Testis (tissue), 3 donors: Measurements from ENCODE around the gene OSBPL9. TPM values are rescaled to one million over a fixed set of nuclear protein-coding genes. Genes with fewer than 3 reads are reported as not detected.

Source experiments
- DNase-seq: peaks from one replicate; pipeline ENCODE4 v3.0.0-alpha.2; 2019
- H3K27ac ChIP-seq, 2 donors: fragments of 200-600 bp; sonication (generic); one replicate each; pipeline ENCODE4 v1.5.1; 2019
- H3K27me3 ChIP-seq: fragments of 200-600 bp; sonication (generic); one replicate; pipeline ENCODE4 v1.5.1; 2019
- H3K36me3 ChIP-seq: fragments of 200-600 bp; sonication (generic); one replicate; pipeline ENCODE4 v1.5.1; 2017; ENCODE audit warnings: low read depth; ENCODE audit errors: missing control alignments
- H3K4me1 ChIP-seq: fragments of 200-600 bp; sonication (generic); one replicate; pipeline ENCODE4 v1.5.1; 2019
- H3K4me3 ChIP-seq, 2 donors: fragments of 200-600 bp; sonication (generic); one replicate each; pipeline ENCODE4 v1.5.1; 2017 to 2019
- H3K9me3 ChIP-seq: fragments of 200-600 bp; sonication (generic); one replicate; pipeline ENCODE4 v1.5.1; 2017
- CTCF ChIP-seq, 3 experiments: fragments of 450-650 bp in 2 of 3; fragments of 200-600 bp in 1 of 3; sonication (generic) in 1 of 3; IDR thresholded peaks; one replicate each; pipeline ENCODE4 v1.5.1; 2016 to 2019; ENCODE audit warnings: antibody characterized with exemption in 3 of 3, mild to moderate bottlenecking in 2 of 3, moderate library complexity in 1 of 3
- POLR2A ChIP-seq: fragments of 450-650 bp; IDR thresholded peaks from one replicate; pipeline ENCODE4 v1.6.1; 2017; ENCODE audit warnings: antibody characterized with exemption, mild to moderate bottlenecking, moderate library complexity
- WGBS, 2 donors: methylation state at CpG; one replicate each; pipeline ENCODE4 v1.1.5; 2018; 5-methylcytosine and 5-hydroxymethylcytosine counted together
- intact Hi-C: fragments of 100-400 bp; cut with DNase I; formaldehyde crosslinking; loops from one replicate; pipeline ENCODE4 v1.15.1; 2023; ENCODE audit warnings: low total_unique reads
- polyA plus RNA-seq: library from polyadenylated mRNA; stranded (reverse); fragments of 350-450 nt; fragmentation: Illumina TruSeq; extraction: RNeasy Lipid Tissue Mini Kit (QIAGEN cat#74804); gene quantifications from one replicate; pipeline ENCODE4 v1.2.3, GENCODE V29; 2014; ENCODE audit warnings: low read depth, low replicate concordance; ENCODE audit not compliant: insufficient read depth
- total RNA-seq, 2 donors: library from RNA; depleted of rRNA; stranded (reverse); fragments of >200 nt; gene quantifications; one replicate each; pipeline ENCODE4 v1.2.3, GENCODE V29; 2016

Gene OSBPL9
- total and polyA plus RNA-seq, 3 donors from 2014 or later: 59.3 to 160 (median 117) TPM

DNA sequence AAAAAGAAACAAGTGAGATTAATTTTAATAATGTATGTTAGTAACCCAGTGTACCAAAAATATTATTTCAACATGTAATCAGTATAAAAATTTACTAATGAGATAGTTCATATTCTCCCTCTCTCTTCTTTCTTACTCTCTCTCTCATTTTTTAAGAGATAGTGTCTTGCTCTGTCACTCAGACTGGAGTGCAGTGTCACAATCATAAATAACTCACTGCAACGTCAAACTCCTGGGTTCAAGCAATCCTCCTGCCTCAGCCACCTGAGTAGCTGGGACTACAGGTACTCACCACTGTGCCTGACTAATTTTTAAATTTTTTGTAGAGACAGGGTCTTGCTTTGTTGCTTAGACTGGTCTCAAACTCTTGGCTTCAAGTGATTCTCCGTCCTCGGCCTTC, 137.8 kb downstream of the OSBPL9 start:
- Histone ChIP-seq H3K27ac (no peak overlapping the region), H3K27me3 (no peaks in the 10 kb centered on the region), H3K36me3 (no peaks in the 10 kb centered on the region), H3K4me1 (no peaks in the 10 kb centered on the region), H3K4me3 (no peak overlapping the region), H3K9me3 (no peaks in the 10 kb centered on the region)
- intact Hi-C loops: no loop called here
- no peak for TF ChIP-seq CTCF (IDR thresholded peaks at IDR 0.05)
- no peak for TF ChIP-seq POLR2A
- WGBS, 2 donors: 96% methylated on average over 3 of the region's 3 CpGs
- no peak for DNase-seq

- intact Hi-C loops: no loop called here
- WGBS, 2 donors: 94 to 95% methylated on average over 7 of the region's 7 CpGs
Observed at GRCh38 chr1:51755437-51755836, 138.5 kb downstream of the OSBPL9 start.

GRCh38 chr1:51756290-51756689, 139.4 kb downstream of the OSBPL9 start:
- intact Hi-C loops: no loop called here
- H3K9me3 ChIP-seq: no peaks in the 10 kb centered on the region
- H3K4me1 ChIP-seq: no peaks in the 10 kb centered on the region
- H3K36me3 ChIP-seq: no peaks in the 10 kb centered on the region
- TF ChIP-seq CTCF (IDR thresholded peaks at IDR 0.05) (no peak), POLR2A (no peak)
- 81 to 87% methylated on average over 2 of the region's 2 CpGs for WGBS, 2 donors
- no peaks in the 10 kb centered on the region for H3K27me3 ChIP-seq
- DNase-seq: no peak
- H3K27ac ChIP-seq: no peak overlapping the region
- no peak overlapping the region for H3K4me3 ChIP-seq

More at GRCh38 chr1:51755437-51755836, 138.5 kb downstream of the OSBPL9 start:
- Histone ChIP-seq H3K36me3 (no peaks in the 10 kb centered on the region), H3K4me1 (no peaks in the 10 kb centered on the region), H3K27me3 (no peaks in the 10 kb centered on the region), H3K27ac (no peak overlapping the region), H3K9me3 (no peaks in the 10 kb centered on the region), H3K4me3 (no peak overlapping the region)
- TF ChIP-seq CTCF (IDR thresholded peaks at IDR 0.05): no peak
- no peak for TF ChIP-seq POLR2A
- no peak for DNase-seq

DNA sequence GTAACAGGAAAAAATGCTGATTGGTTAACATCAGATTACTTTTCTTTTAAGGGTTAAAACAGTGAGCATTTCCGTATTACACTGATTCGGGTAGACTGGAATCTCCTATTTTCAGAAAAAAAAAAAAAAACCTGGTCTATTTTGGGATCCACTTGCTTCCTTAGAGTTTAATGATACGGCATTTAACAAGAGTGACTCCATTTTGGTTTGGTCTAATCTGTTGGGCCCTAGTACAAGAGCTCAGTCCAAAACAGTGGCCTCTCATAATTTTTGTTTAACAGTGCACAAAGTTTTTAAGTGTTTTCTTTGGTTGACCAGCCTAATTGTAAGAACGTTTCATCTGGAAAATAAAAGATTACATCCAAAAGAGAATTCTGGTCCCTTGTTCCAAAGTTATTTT, 141.4 kb downstream of the OSBPL9 start:
- Histone ChIP-seq H3K27ac (no peak overlapping the region), H3K4me1 (no peaks in the 10 kb centered on the region), H3K36me3 (no peaks in the 10 kb centered on the region), H3K9me3 (no peaks in the 10 kb centered on the region), H3K4me3 (no peak overlapping the region), H3K27me3 (no peaks in the 10 kb centered on the region)
- DNase-seq: no peak
- 54 to 61% methylated on average over 4 of the region's 4 CpGs for WGBS, 2 donors
- intact Hi-C loops: no loop called here
- TF ChIP-seq CTCF (IDR thresholded peaks at IDR 0.05): no peak
- TF ChIP-seq POLR2A: no peak

DNA sequence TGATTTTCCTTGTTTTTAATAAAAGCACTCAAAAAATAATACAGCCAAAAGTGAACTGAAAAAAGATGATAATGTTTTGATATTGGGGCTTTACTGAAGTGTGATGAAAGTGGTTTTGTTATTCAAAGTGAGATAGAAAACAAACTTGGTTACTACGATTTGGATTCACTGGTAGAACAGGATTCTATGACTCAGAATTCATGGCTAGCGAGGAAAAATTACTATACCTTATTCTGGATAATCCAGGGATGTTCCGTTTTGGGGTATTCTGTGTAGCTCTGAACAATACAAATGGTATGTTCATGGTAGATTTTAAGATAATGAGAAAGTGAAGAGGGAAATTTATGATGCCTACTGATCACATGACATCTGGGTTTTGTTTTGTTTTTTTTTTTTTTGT, 144.0 kb downstream of the OSBPL9 start:
- WGBS, 2 donors: 90 to 94% methylated on average over 3 of the region's 3 CpGs
- Histone ChIP-seq H3K27ac (no peak overlapping the region), H3K4me3 (no peak overlapping the region), H3K9me3 (no peaks in the 10 kb centered on the region), H3K36me3 (no peaks in the 10 kb centered on the region), H3K27me3 (no peaks in the 10 kb centered on the region), H3K4me1 (no peaks in the 10 kb centered on the region)
- DNase-seq: no peak
- intact Hi-C loops: no loop called here
- TF ChIP-seq POLR2A (no peak), CTCF (IDR thresholded peaks at IDR 0.05) (no peak)
